SU-DHL-6 (cell line): Measurements from ENCODE around the gene PODN.

ENCODE experiments used
- EZH2phosphoT487 ChIP-seq: fragments of 200-600 bp; sonication (generic), shearing (Covaris generic); conservative IDR thresholded peaks from 2 replicates; pipeline ENCODE4 v1.6.1; 2018; ENCODE audit warnings: mild to moderate bottlenecking, antibody characterized with exemption, low read length, moderate library complexity, mixed read lengths
- TF ChIP-seq, protein P1 (sequence below): fragments of 200-600 bp; sonication (generic); IDR thresholded peaks from one replicate; pipeline ENCODE4 v1.5.1; 2017; ENCODE audit warnings: antibody characterized with exemption, mild to moderate bottlenecking, low read length, moderate library complexity; ENCODE audit not compliant: insufficient read depth, poor library complexity, severe bottlenecking

DNA sequence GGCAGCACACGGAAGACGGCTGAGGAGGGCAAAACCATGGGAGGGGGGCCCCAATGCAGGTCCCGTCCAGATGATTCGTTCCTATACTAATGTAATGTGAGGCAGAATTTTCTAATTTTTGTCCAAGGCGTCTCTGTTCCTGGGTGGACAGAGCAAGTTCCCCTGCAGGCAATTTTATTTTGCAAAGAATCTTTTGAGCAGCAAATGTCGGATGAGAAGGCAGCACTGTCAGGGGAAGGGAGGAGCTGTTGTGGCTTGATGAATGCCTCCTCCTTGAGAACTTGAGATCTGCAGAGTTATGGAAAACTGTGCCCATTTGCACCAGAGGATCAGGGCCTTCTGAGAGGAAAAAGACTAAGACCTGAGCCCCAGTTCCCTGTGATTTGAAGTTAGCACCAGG is 63.1 kb downstream of the PODN start:
- TF ChIP-seq, protein P1, sequence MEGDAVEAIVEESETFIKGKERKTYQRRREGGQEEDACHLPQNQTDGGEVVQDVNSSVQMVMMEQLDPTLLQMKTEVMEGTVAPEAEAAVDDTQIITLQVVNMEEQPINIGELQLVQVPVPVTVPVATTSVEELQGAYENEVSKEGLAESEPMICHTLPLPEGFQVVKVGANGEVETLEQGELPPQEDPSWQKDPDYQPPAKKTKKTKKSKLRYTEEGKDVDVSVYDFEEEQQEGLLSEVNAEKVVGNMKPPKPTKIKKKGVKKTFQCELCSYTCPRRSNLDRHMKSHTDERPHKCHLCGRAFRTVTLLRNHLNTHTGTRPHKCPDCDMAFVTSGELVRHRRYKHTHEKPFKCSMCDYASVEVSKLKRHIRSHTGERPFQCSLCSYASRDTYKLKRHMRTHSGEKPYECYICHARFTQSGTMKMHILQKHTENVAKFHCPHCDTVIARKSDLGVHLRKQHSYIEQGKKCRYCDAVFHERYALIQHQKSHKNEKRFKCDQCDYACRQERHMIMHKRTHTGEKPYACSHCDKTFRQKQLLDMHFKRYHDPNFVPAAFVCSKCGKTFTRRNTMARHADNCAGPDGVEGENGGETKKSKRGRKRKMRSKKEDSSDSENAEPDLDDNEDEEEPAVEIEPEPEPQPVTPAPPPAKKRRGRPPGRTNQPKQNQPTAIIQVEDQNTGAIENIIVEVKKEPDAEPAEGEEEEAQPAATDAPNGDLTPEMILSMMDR: no peak
- TF ChIP-seq EZH2phosphoT487: no peak
